HG02763 (cell line): ENCODE measurements around the gene KRT82.
"Not testable (repeated sequence)": the region's sequence is repeated elsewhere in the genome, so short reads cannot be mapped to it uniquely, and the experiment has no call there.

Experiments
- ATAC-seq: cut with Tn5 transposase; IDR thresholded peaks from one replicate; pipeline ENCODE4 v1.9.1; 2021; ENCODE audit warnings: mild to moderate bottlenecking, moderate library complexity; ENCODE audit not compliant: unreplicated experiment

Gene KRT82

GRCh38 chr12:52413782-52414345 is 7.7 kb upstream of the KRT82 start:
- ATAC-seq, result no peak

DNA sequence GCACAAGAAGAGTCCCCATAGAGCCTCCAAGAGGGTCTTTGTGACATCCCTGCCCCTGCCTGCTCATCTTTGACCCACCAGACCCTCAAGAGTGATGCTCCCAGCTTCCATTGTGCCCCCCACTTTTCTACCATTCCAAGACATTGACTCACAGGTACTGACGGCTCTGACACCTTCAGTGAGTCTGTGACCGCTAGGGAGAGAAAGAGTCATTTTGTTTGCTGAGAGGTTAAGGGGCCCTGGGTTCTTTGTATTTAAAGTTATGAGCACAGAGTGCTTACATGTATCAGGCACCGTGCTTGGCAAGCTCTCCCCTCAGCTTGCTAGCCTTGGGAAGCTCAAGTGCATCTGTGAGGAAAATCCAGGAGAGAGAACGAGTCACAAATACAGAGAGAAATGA is 7.1 kb upstream of the KRT82 start:
- no peak for ATAC-seq

- ATAC-seq, result no peak
Measured at GRCh38 chr12:52411815-52412214, 5.7 kb upstream of the KRT82 start.

DNA sequence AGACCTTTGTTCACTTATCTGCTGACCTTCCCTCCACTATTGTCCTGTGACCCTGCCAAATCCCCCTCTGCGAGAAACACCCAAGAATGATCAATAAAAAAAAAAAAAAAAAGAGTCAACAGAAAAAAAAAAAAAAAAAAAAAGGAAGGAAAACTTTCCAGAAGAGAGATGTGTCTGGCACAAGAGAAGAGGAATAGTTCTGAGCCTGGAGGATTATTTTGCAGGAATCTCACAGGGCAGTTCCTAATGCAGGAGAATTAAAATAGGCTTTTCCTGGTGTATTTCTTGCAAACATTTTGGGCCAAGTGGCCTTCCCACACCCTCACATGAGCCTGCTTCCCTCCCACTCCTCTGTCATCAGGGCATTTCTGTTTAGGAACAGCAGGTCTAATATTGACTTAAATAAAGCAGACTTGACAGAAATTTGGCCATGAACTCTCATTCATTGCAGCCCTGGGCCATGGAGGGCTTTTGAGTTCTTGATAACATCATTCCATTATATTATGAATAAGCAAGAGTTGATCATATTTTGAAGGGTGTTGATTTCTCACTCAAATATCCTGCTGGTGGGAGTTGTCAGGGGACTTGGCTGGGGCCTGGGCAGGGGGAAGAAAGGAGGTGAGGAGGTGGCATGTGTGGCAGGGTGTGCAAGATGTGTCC is 4.6 kb upstream of the KRT82 start:
- ATAC-seq, result not testable (repeated sequence)

DNA sequence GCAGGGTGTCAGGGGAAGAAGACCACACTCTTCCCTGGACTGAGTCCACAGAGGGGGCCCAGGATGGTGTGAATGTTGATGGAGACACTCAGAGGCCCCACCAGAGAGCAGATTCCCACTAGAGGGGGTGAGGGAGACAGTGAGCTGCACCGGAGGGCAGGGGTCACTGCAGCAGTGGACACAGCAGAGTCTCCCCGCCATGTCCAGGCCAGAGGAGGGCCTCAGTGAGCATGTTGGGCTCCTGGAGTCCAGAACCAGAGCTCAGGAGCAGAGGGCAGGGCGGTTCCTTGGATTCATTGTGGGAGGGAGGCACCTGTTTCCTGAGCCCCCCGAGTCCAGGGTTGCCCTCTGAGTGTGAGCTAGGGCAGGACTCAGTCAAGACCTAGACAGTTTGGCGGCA is 1.8 kb upstream of the KRT82 start:
- no peak for ATAC-seq

GRCh38 chr12:52404951-52405350 is 1.2 kb downstream of the KRT82 start:
- ATAC-seq, result no peak

- ATAC-seq, result no peak
Measured at GRCh38 chr12:52403561-52403960, 2.6 kb downstream of the KRT82 start.

DNA sequence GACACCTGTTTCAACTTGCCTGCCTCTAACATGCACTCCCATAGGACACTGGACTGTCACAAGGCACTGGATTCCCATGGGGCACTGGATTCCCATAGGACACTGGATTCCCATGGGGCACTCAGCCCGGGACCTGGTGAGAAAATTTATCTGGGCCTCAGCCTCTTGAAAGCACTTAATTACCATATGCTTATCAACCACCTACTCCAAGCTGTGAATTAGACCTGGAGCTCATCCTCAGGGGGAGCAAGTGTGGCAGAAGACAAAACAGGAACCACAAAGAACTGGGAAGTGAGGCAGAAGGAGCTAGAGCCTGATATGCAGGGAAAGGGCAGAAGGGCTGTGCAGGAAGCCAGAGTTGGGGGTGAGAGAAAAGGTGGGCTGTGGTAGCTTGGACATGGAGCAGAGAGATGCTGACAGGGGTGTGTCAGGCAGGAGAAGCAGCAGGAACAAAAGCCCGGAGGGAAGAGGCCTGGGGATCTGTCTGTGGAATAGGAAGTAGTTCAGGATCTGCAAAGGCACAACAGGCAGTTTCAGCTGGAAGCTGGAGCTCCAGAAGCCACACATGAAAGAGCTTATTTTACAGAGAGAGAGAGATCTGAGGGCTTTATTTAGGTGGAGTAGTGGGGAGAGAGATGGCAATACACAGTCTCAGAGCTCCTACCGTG is 3.1 kb downstream of the KRT82 start:
- no peak for ATAC-seq

GRCh38 chr12:52402377-52402776 is 3.8 kb downstream of the KRT82 start:
- ATAC-seq, result no peak

DNA sequence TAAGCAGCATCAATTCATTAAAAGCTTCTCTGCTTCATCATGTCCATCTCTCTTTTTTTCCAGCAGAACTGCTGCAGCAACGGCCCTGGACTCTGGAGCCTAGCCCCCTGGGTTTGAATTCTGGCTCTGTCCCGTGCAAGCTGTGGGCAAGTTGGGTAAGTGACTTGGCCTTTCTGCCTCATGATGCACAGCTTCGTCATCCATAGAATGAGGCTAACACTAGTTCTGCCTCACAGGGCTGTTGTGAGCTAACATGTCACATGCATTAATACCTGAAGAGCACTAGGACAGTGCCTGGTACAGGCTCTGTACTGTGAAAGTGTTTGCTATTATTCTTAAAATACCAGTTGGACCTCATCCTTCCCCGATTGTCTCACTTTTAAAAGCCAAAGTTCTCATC is 4.2 kb downstream of the KRT82 start:
- no peak for ATAC-seq

DNA sequence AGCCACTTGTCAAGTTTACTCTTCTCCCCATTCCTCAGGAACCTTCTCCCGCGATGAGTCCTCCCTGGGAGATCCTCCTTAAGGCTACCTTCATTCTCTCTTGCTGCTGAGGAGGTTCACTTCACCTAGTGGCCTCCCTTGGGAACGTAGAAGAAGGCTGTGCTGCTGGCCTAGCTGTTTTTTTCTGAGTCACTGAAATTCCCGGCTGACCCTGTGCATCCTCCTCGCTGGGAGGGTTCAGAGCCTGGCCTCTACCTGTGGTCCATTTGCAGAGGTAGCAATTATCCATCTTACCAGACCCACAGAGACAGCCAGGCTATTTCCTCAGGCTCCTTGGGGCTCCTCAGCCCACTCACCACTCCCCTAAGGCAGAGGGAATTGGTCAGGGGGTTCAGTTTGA is 4.6 kb downstream of the KRT82 start:
- ATAC-seq, result no peak

- no peak for ATAC-seq
Measured at GRCh38 chr12:52400906-52401305, 5.2 kb downstream of the KRT82 start.

DNA sequence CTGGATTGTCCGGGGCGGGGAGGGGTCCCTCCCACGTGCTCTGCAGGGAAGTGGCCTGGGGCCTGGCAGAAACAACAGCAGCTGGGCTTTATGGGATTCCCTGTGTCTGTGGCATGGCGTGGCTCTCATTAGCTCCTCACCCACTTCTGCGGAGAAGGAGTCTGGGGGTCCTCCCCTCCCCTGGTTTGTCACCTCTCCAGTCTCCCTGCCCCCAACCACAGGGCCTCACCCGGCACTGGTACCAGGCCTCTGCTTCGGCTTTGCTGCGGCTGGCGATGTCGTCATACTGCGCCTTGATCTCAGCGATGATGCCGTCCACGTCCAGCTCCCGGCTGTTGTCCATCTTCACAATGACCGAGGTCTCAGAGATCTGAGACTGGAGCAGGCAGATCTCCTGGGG is 6.4 kb downstream of the KRT82 start:
- ATAC-seq, result no peak

- no peak for ATAC-seq
Measured at GRCh38 chr12:52398176-52398575, 8.0 kb downstream of the KRT82 start.

GRCh38 chr12:52396656-52397055 is 9.5 kb downstream of the KRT82 start:
- ATAC-seq, result no peak

- no peak for ATAC-seq
Measured at GRCh38 chr12:52395761-52396434, 10.2 kb downstream of the KRT82 start.

- ATAC-seq, result no peak
Measured at GRCh38 chr12:52394836-52395405, 11.2 kb downstream of the KRT82 start.

DNA sequence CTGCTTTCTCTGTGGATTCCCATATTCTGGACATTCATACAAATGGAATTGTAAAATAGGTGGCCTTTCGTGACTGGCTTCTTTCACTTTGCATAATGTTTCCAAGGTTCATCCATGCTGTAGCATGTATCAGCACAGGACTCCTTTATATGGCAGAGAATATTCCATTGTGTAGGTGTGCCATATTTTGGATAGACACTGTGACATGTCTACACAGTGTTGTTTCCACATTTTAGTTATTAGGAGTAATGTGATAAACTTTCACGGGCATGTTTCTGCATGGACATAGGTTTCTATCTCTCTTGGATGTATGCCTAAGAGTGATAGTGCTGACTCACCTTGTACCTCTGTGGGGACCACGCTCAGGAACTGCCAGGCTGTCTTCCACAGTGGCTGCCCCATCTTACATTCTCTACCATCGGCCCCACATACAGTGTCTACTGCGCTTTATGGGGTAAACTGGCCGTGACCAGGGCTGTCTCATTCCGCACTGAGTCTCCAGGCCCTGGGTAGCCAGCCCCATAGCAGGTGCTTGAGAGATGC is 13.6 kb downstream of the KRT82 start:
- ATAC-seq, result no peak

GRCh38 chr12:52391618-52392002 is 14.5 kb downstream of the KRT82 start:
- no peak for ATAC-seq

DNA sequence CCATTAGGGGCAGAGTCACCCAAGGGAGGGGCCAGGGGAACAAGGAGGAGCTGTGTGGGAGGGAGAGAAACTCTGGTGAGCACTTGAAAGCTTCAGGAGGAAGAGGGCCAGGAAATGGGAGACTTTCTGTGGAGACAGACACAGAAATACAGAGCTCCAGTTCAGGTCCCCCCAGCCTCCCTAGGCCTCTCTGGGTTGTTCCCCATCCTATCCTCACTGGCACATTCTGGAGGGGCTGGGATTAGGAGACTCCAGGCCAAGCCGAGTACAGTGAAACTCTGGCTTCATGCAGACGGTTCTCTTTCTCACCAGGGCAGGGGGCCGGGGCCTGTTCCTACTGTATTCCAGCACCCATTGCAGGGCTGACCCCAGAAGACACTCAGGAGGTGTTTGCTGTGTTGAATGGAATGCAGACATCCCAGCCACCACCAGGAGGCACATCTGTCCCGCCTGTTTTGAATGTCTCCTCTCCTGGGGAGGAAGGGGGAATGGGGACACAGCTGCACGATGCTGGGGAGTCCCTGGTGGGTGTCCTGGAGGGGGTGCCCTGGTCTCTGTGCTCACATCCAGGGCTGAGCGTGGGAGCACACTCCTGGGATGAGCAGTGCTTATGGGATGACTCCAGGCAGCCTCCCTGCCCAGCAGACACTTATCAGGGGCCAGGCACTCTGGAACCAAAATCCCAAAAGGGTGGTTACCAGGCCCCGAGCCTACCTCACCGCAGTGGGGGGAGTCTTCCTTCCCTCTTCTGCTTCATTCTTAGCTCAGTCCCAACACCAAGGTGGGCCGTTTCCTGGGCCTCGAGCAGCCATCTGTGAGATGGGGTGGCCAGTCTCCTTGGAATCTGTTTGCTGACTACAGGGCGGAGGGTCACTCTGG is 15.2 kb downstream of the KRT82 start:
- no peak for ATAC-seq
